Measurements from ENCODE around the gene ASCC2.
"Not testable (repeated sequence)": the region's sequence is repeated elsewhere in the genome, so short reads cannot be mapped to it uniquely, and the experiment has no call there.

Gene ASCC2

GRCh38 chr22:29855611-29856181 lies 17.6 kb upstream of the ASCC2 start:
- peak; percentile 51 to 52 for DNase-seq

GRCh38 chr22:29854432-29854831 lies 16.4 kb upstream of the ASCC2 start:
- DNase-seq = no peak

- DNase-seq = peak in 1 of 2 donors; percentile 42
These were observed 10.0 kb upstream of the ASCC2 start for GRCh38 chr22:29848111-29848510.

- DNase-seq = no peak
These were observed 8.2 kb upstream of the ASCC2 start for GRCh38 chr22:29846290-29846689.

- peak; percentile 22 to 62 for DNase-seq
These were observed 4.7 kb upstream of the ASCC2 start for GRCh38 chr22:29842740-29843139.

GRCh38 chr22:29842172-29842571 lies 4.1 kb upstream of the ASCC2 start:
- DNase-seq = no peak

GRCh38 chr22:29840498-29840897 lies 2.4 kb upstream of the ASCC2 start:
- peak; percentile 33 to 70 for DNase-seq

- no peak for DNase-seq
These were observed 965 bp upstream of the ASCC2 start for GRCh38 chr22:29839039-29839438.

- no peak for DNase-seq
These were observed 504 bp upstream of the ASCC2 start for GRCh38 chr22:29838599-29838956.

- not testable (repeated sequence) for DNase-seq
These were observed 1.2 kb downstream of the ASCC2 start for GRCh38 chr22:29836791-29837370.

- DNase-seq = no peak
These were observed 4.0 kb downstream of the ASCC2 start for GRCh38 chr22:29834046-29834445.

- DNase-seq = no peak
These were observed 4.6 kb downstream of the ASCC2 start for GRCh38 chr22:29833392-29833965.

- DNase-seq = no peak
These were observed 6.1 kb downstream of the ASCC2 start for GRCh38 chr22:29831958-29832357.

GRCh38 chr22:29831186-29831921 lies 6.7 kb downstream of the ASCC2 start:
- no peak for DNase-seq

- no peak for DNase-seq
These were observed 7.5 kb downstream of the ASCC2 start for GRCh38 chr22:29830585-29830984.

GRCh38 chr22:29827726-29828125 lies 10.3 kb downstream of the ASCC2 start:
- DNase-seq = not testable (repeated sequence)

- DNase-seq = no peak
These were observed 11.0 kb downstream of the ASCC2 start for GRCh38 chr22:29827091-29827490.

GRCh38 chr22:29825578-29825977 lies 12.5 kb downstream of the ASCC2 start:
- no peak for DNase-seq

GRCh38 chr22:29824677-29825076 lies 13.4 kb downstream of the ASCC2 start:
- no peak for DNase-seq

- DNase-seq = peak; percentile 89 to 92
These were observed 16.6 kb downstream of the ASCC2 start for GRCh38 chr22:29821291-29822016.

- DNase-seq = peak; percentile 68 to 74
These were observed 17.1 kb downstream of the ASCC2 start for GRCh38 chr22:29820961-29821290.

- DNase-seq = no peak
These were observed 18.6 kb downstream of the ASCC2 start for GRCh38 chr22:29819501-29819900.

GRCh38 chr22:29817724-29818123 lies 20.4 kb downstream of the ASCC2 start:
- DNase-seq = no peak

GRCh38 chr22:29816980-29817379 lies 21.1 kb downstream of the ASCC2 start:
- DNase-seq = no peak
